ENCODE measurements around the gene ENTPD8.

DNA sequence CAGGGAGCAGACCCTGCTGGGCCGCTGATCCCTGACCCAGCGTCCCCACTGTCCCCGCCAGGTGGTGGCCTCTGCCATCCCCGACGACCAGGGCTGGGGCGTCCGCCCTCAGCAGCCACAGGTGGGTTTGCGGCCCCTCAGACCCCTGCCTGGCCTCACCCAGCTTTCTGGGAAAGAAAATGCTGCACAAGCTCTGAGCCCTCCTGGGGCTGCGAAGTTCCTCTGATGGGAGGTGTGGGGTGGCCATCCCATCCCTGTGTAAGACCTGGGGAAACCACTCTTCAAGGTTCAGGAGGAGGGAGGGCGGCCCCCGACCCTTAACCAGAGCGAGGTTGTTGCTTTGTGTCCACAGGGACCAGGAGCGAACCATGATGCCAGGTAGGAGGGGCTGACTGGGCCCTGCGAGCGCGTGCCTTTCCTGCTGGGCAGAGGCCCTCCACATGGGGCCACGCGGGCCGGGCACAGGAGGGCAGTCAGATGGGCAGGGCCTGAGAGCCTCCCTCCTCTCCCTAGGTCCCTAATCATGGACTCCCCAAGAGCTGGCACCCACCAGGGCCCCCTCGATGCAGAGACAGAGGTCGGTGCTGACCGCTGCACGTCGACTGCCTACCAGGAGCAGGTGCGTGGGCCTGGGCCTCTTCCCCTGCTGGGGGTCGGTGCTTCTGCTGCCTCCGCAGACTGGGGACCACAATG lies 10.3 kb downstream of the ENTPD8 start:
- TF ChIP-seq, protein P1, sequence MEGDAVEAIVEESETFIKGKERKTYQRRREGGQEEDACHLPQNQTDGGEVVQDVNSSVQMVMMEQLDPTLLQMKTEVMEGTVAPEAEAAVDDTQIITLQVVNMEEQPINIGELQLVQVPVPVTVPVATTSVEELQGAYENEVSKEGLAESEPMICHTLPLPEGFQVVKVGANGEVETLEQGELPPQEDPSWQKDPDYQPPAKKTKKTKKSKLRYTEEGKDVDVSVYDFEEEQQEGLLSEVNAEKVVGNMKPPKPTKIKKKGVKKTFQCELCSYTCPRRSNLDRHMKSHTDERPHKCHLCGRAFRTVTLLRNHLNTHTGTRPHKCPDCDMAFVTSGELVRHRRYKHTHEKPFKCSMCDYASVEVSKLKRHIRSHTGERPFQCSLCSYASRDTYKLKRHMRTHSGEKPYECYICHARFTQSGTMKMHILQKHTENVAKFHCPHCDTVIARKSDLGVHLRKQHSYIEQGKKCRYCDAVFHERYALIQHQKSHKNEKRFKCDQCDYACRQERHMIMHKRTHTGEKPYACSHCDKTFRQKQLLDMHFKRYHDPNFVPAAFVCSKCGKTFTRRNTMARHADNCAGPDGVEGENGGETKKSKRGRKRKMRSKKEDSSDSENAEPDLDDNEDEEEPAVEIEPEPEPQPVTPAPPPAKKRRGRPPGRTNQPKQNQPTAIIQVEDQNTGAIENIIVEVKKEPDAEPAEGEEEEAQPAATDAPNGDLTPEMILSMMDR (IDR thresholded peaks at IDR 0.05), result no peak
- no peak for TF ChIP-seq POLR2A (IDR thresholded peaks at IDR 0.05)

All from esophagus squamous epithelium (tissue), 4 donors.